SK-N-SH (cell line): Measurements from ENCODE around the gene GUCY1A1. TPM values are rescaled to one million over a fixed set of nuclear protein-coding genes. Genes with fewer than 3 reads are reported as not detected.

Experiments
- CTCF ChIA-PET: fragments of 300-600, 350-600 bp; formaldehyde crosslinking; extraction: SDS; loops from one replicate; lab custom pipeline; 2021; lab: Yijun Ruan, JAX
- POLR2A ChIA-PET: fragments of 350-600 bp; sonication (Branson Sonifier 250); formaldehyde crosslinking; extraction: SDS; loops from one replicate; lab custom pipeline; 2020; ENCODE audit warnings: antibody characterized with exemption, inconsistent platforms; lab: Yijun Ruan, JAX
- DNase-seq: peaks from one replicate; pipeline ENCODE4 v3.0.0; 2012
- H2AFZ ChIP-seq: fragments of 200-600 bp; sonication (generic); 2 replicates; pipeline ENCODE4 v1.8.1; 2016; ENCODE audit warnings: antibody characterized with exemption, mild to moderate bottlenecking, low read depth
- H3F3A ChIP-seq: fragments of 200-600 bp; sonication (generic); replicated peaks from 2 replicates; pipeline ENCODE3; 2016; ENCODE audit warnings: antibody characterized with exemption, mild to moderate bottlenecking; ENCODE audit not compliant: insufficient read depth
- H3K27ac ChIP-seq, 2 experiments: fragments of 200-500 bp in 1 of 2; fragments of 200-600 bp in 1 of 2; sonication (Bioruptor generic) in 1 of 2; sonication (generic), shearing (Covaris generic) in 1 of 2; 2 replicates each; pipeline versions ENCODE4 v1.5.1 to v1.6.1; 2014 to 2016; ENCODE audit warnings: low read depth in 2 of 2, inconsistent platforms in 1 of 2, low read length in 1 of 2, mild to moderate bottlenecking in 1 of 2, mixed read lengths in 1 of 2
- H3K27me3 ChIP-seq: fragments of 200-600 bp; sonication (generic), shearing (Covaris generic); 2 replicates; pipeline ENCODE4 v1.6.1; 2016; ENCODE audit warnings: mixed run types; ENCODE audit not compliant: insufficient read depth
- H3K36me3 ChIP-seq, 2 experiments: fragments of 200-500 bp in 1 of 2; fragments of 200-600 bp in 1 of 2; sonication (Bioruptor generic) in 1 of 2; sonication (generic) in 1 of 2; replicated peaks in 1 of 2; 2 replicates each; pipeline versions ENCODE3 to v1.5.1; 2014 to 2016; ENCODE audit warnings: low read length in 1 of 2, mild to moderate bottlenecking in 1 of 2; ENCODE audit not compliant: insufficient read depth in 2 of 2, control insufficient read depth in 1 of 2
- H3K4me1 ChIP-seq, 2 experiments: fragments of 200-500 bp in 1 of 2; fragments of 200-600 bp in 1 of 2; sonication (Bioruptor generic) in 1 of 2; sonication (generic), shearing (Covaris generic) in 1 of 2; 2 replicates each; pipeline versions ENCODE4 v1.5.1 to v1.6.1; 2014 to 2016; ENCODE audit warnings: low read depth in 1 of 2, low read length in 1 of 2, mixed run types in 1 of 2; ENCODE audit not compliant: insufficient read depth in 2 of 2, control insufficient read depth in 1 of 2
- H3K4me2 ChIP-seq: fragments of 200-600 bp; sonication (generic), shearing (Covaris generic); 2 replicates; pipeline ENCODE4 v1.6.1; 2017; ENCODE audit warnings: mixed run types
- H3K4me3 ChIP-seq, 2 experiments: fragments of 200-500 bp in 1 of 2; fragments of 200-600 bp in 1 of 2; sonication (Bioruptor generic) in 1 of 2; sonication (generic), shearing (Covaris generic) in 1 of 2; 2 replicates each; pipeline versions ENCODE4 v1.5.1 to v1.8.1; 2014 to 2016; ENCODE audit warnings: low read depth in 2 of 2, inconsistent platforms in 1 of 2, low read length in 1 of 2, mild to moderate bottlenecking in 1 of 2, mixed read lengths in 1 of 2, moderate library complexity in 1 of 2
- H3K79me2 ChIP-seq: fragments of 200-600 bp; sonication (generic); 2 replicates; pipeline ENCODE4 v1.8.1; 2017; ENCODE audit warnings: mild to moderate bottlenecking; ENCODE audit not compliant: insufficient read depth
- H3K9ac ChIP-seq: fragments of 200-600 bp; sonication (generic); 2 replicates; pipeline ENCODE4 v1.6.1; 2017; ENCODE audit warnings: mixed run types
- H3K9me2 ChIP-seq: fragments of 200-600 bp; sonication (generic); 2 replicates; pipeline ENCODE4 v1.6.1; 2017; ENCODE audit warnings: mixed run types
- H3K9me3 ChIP-seq: fragments of 200-600 bp; sonication (generic); 2 replicates; pipeline ENCODE4 v1.6.1; 2017; ENCODE audit warnings: mixed run types, mild to moderate bottlenecking, moderate library complexity
- H4K20me1 ChIP-seq: fragments of 200-600 bp; sonication (generic); 2 replicates; pipeline ENCODE4 v1.6.1; 2017; ENCODE audit warnings: mild to moderate bottlenecking, mixed run types; ENCODE audit not compliant: insufficient read depth
- CHD2 ChIP-seq: fragments of 150-350 bp; IDR thresholded peaks from 2 replicates; pipeline ENCODE4 v1.6.1; 2018; ENCODE audit warnings: low read length; ENCODE audit not compliant: partially characterized antibody
- CTCF ChIP-seq: fragments of 200-600 bp; sonication (generic); IDR thresholded peaks from 2 replicates; pipeline ENCODE4 v1.6.1; 2017; ENCODE audit warnings: antibody characterized with exemption, mild to moderate bottlenecking, moderate library complexity
- ELF1 ChIP-seq: IDR thresholded peaks from 2 replicates; pipeline ENCODE4 v1.4.0; 2012
- EZH2phosphoT487 ChIP-seq: fragments of 200-600 bp; sonication (generic); IDR thresholded peaks from 2 replicates; pipeline ENCODE4 v1.6.1; 2017; ENCODE audit warnings: low read depth, mixed run types, mild to moderate bottlenecking, antibody characterized with exemption, moderate library complexity, borderline replicate concordance
- FOSL2 ChIP-seq: IDR thresholded peaks from 2 replicates; pipeline ENCODE4 v1.4.0; 2012; ENCODE audit warnings: low read depth, mild to moderate bottlenecking, moderate library complexity, borderline replicate concordance
- FOXJ3 ChIP-seq: sonication (generic); formaldehyde crosslinking; IDR thresholded peaks from 2 replicates; pipeline ENCODE4 v1.5.1; 2020; ENCODE audit warnings: mild to moderate bottlenecking, missing genetic modification reagents
- FOXM1 ChIP-seq: IDR thresholded peaks from 2 replicates; pipeline ENCODE4 v1.4.0; 2012; ENCODE audit warnings: low read depth, mild to moderate bottlenecking
- MAX ChIP-seq: IDR thresholded peaks from 2 replicates; pipeline ENCODE4 v1.4.0; 2012; ENCODE audit warnings: low read depth
- MEF2A ChIP-seq: IDR thresholded peaks from 2 replicates; pipeline ENCODE4 v1.4.0; 2012; ENCODE audit warnings: low read depth, borderline replicate concordance
- MXI1 ChIP-seq: IDR thresholded peaks from 2 replicates; pipeline ENCODE4 v1.6.1; 2012; ENCODE audit warnings: mild to moderate bottlenecking, low read depth, low read length, improper control_type of control experiment
- NFIC ChIP-seq: IDR thresholded peaks from 2 replicates; pipeline ENCODE4 v1.4.0; 2012; ENCODE audit warnings: borderline replicate concordance
- NRF1 ChIP-seq: IDR thresholded peaks from 2 replicates; pipeline ENCODE4 v1.6.1; 2012; ENCODE audit warnings: low read depth, mild to moderate bottlenecking, low read length
- PBX3 ChIP-seq: IDR thresholded peaks from 2 replicates; pipeline ENCODE4; 2012
- POLR2AphosphoS5 ChIP-seq: IDR thresholded peaks from 2 replicates; pipeline ENCODE4 v1.6.1; 2012; ENCODE audit warnings: low read depth, low read length
- RAD21 ChIP-seq: IDR thresholded peaks from 2 replicates; pipeline ENCODE4 v1.6.1; 2012; ENCODE audit warnings: mild to moderate bottlenecking, low read length
- RCOR1 ChIP-seq: fragments of 150-350 bp; IDR thresholded peaks from 2 replicates; pipeline ENCODE4 v1.6.1; 2017; ENCODE audit warnings: antibody characterized with exemption, low read length
- RFX5 ChIP-seq: IDR thresholded peaks from 2 replicates; pipeline ENCODE4 v1.6.1; 2012; ENCODE audit warnings: mild to moderate bottlenecking, improper control_type of control experiment, low read length
- RXRA ChIP-seq: IDR thresholded peaks from 2 replicates; pipeline ENCODE4 v1.4.0; 2012; ENCODE audit warnings: low read depth, mild to moderate bottlenecking, borderline replicate concordance
- SIN3A ChIP-seq: IDR thresholded peaks from 2 replicates; pipeline ENCODE4 v1.6.1; 2012; ENCODE audit warnings: low read depth, mild to moderate bottlenecking, low read length, moderate library complexity, borderline replicate concordance
- YY1 ChIP-seq: IDR thresholded peaks from 2 replicates; pipeline ENCODE4 v1.4.0; 2012; ENCODE audit warnings: low read depth, mild to moderate bottlenecking
- polyA plus RNA-seq, 3 experiments: library from polyadenylated mRNA; depleted of rRNA; stranded (reverse); fragments of >200 nt; gene quantifications; 2 replicates each; pipeline ENCODE4 v1.2.3, GENCODE V29; 2012
- TF ChIP-seq, protein P1 (sequence below): fragments of 150-350 bp; IDR thresholded peaks from 2 replicates; pipeline ENCODE4 v1.6.1; 2017; ENCODE audit warnings: antibody characterized with exemption, low read length, low read depth, borderline replicate concordance
- TF ChIP-seq, protein P2 (sequence below): IDR thresholded peaks from 2 replicates; pipeline ENCODE4 v1.4.0; 2012; ENCODE audit warnings: low read depth, borderline replicate concordance
- TF ChIP-seq, protein P3 (sequence below): IDR thresholded peaks from 2 replicates; pipeline ENCODE4 v1.6.1; 2012; ENCODE audit warnings: mild to moderate bottlenecking, low read depth, low read length, moderate library complexity
- TF ChIP-seq, protein P4 (sequence below): fragments of 150-350 bp; IDR thresholded peaks from 2 replicates; pipeline ENCODE4 v1.6.1; 2016; ENCODE audit warnings: mild to moderate bottlenecking, low read depth, low read length

Gene GUCY1A1
- polyA plus RNA-seq, 1 of the 3 experiments (the other 2 are of a cell fraction): 0.03 TPM

GRCh38 chr4:155734951-155735350 is 68.3 kb downstream of the GUCY1A1 start (continued):
- TF ChIP-seq, protein P1, sequence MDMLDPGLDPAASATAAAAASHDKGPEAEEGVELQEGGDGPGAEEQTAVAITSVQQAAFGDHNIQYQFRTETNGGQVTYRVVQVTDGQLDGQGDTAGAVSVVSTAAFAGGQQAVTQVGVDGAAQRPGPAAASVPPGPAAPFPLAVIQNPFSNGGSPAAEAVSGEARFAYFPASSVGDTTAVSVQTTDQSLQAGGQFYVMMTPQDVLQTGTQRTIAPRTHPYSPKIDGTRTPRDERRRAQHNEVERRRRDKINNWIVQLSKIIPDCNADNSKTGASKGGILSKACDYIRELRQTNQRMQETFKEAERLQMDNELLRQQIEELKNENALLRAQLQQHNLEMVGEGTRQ: no peak
- no peak for TF ChIP-seq RFX5
- TF ChIP-seq MEF2A: no peak
- TF ChIP-seq FOSL2: no peak
- TF ChIP-seq MAX: no peak
- no peak for TF ChIP-seq NRF1
- no peak for TF ChIP-seq SIN3A
- TF ChIP-seq ELF1: no peak
- no peak for TF ChIP-seq MXI1
- no peak for TF ChIP-seq FOXM1
- TF ChIP-seq FOXJ3 (CRISPR knock-in tag): no peak
- no peak for TF ChIP-seq CHD2

GRCh38 chr4:155735496-155735895 is 68.8 kb downstream of the GUCY1A1 start:
- ChIA-PET CTCF (interaction anchor here (1.5 kb wide), 1 partner anchor 12 kb away, joined by 6 read pairs; no protein-coding TSS in a partner anchor), POLR2A (no interaction called here)
- Histone ChIP-seq H3F3A (no peaks in the 10 kb centered on the region), H3K4me1 (no peaks in the 10 kb centered on the region; a peak in 1 of 4 replicates), H3K4me3 (no peak overlapping the region), H3K9me2 (no peaks in the 10 kb centered on the region), H3K36me3 (no peaks in the 10 kb centered on the region), H3K9ac (no peak overlapping the region), H3K4me2 (no peak overlapping the region), H3K9me3 (no peaks in the 10 kb centered on the region), H4K20me1 (no peaks in the 10 kb centered on the region), H3K27me3 (no peaks in the 10 kb centered on the region), H2AFZ (no peak overlapping the region), H3K27ac (no peak overlapping the region), H3K79me2 (no peaks in the 10 kb centered on the region)
- no peak for DNase-seq
- TF ChIP-seq, protein P2, sequence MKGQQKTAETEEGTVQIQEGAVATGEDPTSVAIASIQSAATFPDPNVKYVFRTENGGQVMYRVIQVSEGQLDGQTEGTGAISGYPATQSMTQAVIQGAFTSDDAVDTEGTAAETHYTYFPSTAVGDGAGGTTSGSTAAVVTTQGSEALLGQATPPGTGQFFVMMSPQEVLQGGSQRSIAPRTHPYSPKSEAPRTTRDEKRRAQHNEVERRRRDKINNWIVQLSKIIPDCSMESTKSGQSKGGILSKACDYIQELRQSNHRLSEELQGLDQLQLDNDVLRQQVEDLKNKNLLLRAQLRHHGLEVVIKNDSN: no peak
- TF ChIP-seq PBX3 (no peak), FOXM1 (no peak), NRF1 (no peak), RCOR1 (no peak), ELF1 (no peak), CTCF (no peak), POLR2AphosphoS5 (no peak), RAD21 (no peak), EZH2phosphoT487 (no peak), RXRA (no peak), NFIC (no peak), YY1 (no peak), SIN3A (no peak)
- TF ChIP-seq, protein P3, sequence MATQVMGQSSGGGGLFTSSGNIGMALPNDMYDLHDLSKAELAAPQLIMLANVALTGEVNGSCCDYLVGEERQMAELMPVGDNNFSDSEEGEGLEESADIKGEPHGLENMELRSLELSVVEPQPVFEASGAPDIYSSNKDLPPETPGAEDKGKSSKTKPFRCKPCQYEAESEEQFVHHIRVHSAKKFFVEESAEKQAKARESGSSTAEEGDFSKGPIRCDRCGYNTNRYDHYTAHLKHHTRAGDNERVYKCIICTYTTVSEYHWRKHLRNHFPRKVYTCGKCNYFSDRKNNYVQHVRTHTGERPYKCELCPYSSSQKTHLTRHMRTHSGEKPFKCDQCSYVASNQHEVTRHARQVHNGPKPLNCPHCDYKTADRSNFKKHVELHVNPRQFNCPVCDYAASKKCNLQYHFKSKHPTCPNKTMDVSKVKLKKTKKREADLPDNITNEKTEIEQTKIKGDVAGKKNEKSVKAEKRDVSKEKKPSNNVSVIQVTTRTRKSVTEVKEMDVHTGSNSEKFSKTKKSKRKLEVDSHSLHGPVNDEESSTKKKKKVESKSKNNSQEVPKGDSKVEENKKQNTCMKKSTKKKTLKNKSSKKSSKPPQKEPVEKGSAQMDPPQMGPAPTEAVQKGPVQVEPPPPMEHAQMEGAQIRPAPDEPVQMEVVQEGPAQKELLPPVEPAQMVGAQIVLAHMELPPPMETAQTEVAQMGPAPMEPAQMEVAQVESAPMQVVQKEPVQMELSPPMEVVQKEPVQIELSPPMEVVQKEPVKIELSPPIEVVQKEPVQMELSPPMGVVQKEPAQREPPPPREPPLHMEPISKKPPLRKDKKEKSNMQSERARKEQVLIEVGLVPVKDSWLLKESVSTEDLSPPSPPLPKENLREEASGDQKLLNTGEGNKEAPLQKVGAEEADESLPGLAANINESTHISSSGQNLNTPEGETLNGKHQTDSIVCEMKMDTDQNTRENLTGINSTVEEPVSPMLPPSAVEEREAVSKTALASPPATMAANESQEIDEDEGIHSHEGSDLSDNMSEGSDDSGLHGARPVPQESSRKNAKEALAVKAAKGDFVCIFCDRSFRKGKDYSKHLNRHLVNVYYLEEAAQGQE: no peak
- TF ChIP-seq, protein P4, sequence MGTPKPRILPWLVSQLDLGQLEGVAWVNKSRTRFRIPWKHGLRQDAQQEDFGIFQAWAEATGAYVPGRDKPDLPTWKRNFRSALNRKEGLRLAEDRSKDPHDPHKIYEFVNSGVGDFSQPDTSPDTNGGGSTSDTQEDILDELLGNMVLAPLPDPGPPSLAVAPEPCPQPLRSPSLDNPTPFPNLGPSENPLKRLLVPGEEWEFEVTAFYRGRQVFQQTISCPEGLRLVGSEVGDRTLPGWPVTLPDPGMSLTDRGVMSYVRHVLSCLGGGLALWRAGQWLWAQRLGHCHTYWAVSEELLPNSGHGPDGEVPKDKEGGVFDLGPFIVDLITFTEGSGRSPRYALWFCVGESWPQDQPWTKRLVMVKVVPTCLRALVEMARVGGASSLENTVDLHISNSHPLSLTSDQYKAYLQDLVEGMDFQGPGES: no peak
